IPS DF 6.9 (cell line): Measurements from ENCODE around the gene ZNF385D.
"Not testable (repeated sequence)": the region's sequence is repeated elsewhere in the genome, so short reads cannot be mapped to it uniquely, and the experiment has no call there.

Experiments used
- DNase-seq: peaks from one replicate; pipeline ENCODE4 v3.0.0-alpha.2; 2013; ENCODE audit warnings: low read depth, low spot score
- H3K27ac ChIP-seq: one replicate; pipeline ENCODE4 v1.5.1; 2013; ENCODE audit warnings: low read length, control low read depth
- H3K27me3 ChIP-seq: 2 replicates; pipeline ENCODE4 v1.6.1; 2013; ENCODE audit warnings: mild to moderate bottlenecking, low read length; ENCODE audit not compliant: control insufficient read depth, insufficient read depth
- H3K36me3 ChIP-seq: 2 replicates; pipeline ENCODE4 v1.6.1; 2013; ENCODE audit warnings: low read length; ENCODE audit not compliant: control insufficient read depth, insufficient read depth
- H3K4me1 ChIP-seq: 2 replicates; pipeline ENCODE4 v1.6.1; 2013; ENCODE audit warnings: low read length; ENCODE audit not compliant: control insufficient read depth, insufficient read depth
- H3K4me3 ChIP-seq: 2 replicates; pipeline ENCODE4 v1.5.1; 2013; ENCODE audit warnings: mild to moderate bottlenecking, low read length
- H3K9me3 ChIP-seq: 2 replicates; pipeline ENCODE4 v1.6.1; 2013; ENCODE audit warnings: low read length, inconsistent platforms; ENCODE audit not compliant: control insufficient read depth, insufficient read depth
- WGBS: extraction: QIAGEN DNeasy Blood & Tissue Kit; methylation state at CpG from one replicate; pipeline ENCODE4 v1.1.7; 2013; ENCODE audit warnings: mixed read lengths, missing lambda C conversion rate; ENCODE audit not compliant: insufficient read length, insufficient coverage; 5-methylcytosine and 5-hydroxymethylcytosine counted together

The ZNF385D gene

DNA sequence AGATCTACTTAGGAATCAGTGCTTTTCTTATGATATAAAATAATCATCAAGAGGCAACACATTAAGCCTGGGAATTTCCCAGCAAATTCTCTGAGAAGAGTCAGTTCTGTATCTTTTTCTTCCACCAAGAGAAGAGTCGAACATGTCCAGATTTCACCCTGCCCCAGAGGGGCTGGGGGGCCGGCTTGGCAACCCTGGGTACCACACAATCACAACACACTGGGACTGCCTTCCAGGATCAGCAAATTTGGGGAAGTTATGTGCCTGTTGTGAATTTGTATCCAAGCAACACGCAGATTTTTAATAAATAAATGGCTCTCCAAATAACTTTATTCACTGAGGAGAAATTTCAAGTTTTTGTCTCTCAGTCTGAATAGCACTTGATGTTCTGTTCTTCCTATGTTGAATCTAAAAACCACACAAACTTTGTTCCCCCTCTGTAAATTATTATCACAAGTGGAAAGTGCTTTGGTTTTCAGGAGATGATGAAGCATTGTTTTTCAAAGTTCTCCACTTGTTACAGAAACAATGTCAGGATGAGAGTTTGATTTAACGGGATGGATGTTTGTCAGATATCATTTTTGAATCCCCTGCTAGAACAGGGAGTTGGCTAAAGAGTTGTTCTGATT lies 357.2 kb downstream of the ZNF385D start:
- Histone ChIP-seq H3K27ac (no peak overlapping the region), H3K4me3 (no peak overlapping the region), H3K36me3 (no peaks in the 10 kb centered on the region), H3K4me1 (no peaks in the 10 kb centered on the region), H3K27me3 (no peaks in the 10 kb centered on the region), H3K9me3 (no peaks in the 10 kb centered on the region; the same call in 1 of the 2 replicates)
- no peak for DNase-seq
- WGBS: no CpG with 5 or more reads among the region's 4 CpGs

GRCh38 chr3:21392526-21392925 lies 358.5 kb downstream of the ZNF385D start:
- no CpG with 5 or more reads among the region's 1 CpG for WGBS
- DNase-seq: no peak
- Histone ChIP-seq H3K9me3 (no peaks in the 10 kb centered on the region; the same call in 1 of the 2 replicates), H3K27me3 (no peaks in the 10 kb centered on the region), H3K27ac (no peak overlapping the region), H3K4me3 (no peak overlapping the region), H3K4me1 (no peaks in the 10 kb centered on the region), H3K36me3 (no peaks in the 10 kb centered on the region; the same call in 1 of the 2 replicates)

DNA sequence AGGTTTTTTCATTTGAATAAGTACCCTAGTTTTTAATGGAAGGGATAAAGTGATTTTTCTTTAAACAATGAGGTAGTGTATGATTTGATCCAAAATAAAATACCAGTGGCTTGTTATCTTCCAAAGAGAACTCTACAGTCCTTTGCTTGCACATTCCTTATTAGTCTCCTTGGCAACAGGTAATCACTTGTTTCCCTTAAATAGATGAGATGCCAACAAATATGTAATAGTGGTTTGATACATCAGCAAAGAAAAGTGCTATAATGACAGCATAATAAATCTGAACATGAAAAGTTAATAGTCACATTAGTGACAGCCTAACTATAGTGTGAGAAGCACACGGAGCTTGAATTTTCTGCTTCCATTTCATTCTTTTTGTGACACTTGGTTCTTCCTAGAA lies 360.2 kb downstream of the ZNF385D start:
- Histone ChIP-seq H3K4me3 (no peak overlapping the region), H3K9me3 (no peaks in the 10 kb centered on the region; the same call in 1 of the 2 replicates), H3K4me1 (no peaks in the 10 kb centered on the region), H3K27ac (no peak overlapping the region), H3K27me3 (no peaks in the 10 kb centered on the region), H3K36me3 (no peaks in the 10 kb centered on the region; the same call in 1 of the 2 replicates)
- WGBS: no CpG with 5 or more reads among the region's 1 CpG
- DNase-seq: no peak

DNA sequence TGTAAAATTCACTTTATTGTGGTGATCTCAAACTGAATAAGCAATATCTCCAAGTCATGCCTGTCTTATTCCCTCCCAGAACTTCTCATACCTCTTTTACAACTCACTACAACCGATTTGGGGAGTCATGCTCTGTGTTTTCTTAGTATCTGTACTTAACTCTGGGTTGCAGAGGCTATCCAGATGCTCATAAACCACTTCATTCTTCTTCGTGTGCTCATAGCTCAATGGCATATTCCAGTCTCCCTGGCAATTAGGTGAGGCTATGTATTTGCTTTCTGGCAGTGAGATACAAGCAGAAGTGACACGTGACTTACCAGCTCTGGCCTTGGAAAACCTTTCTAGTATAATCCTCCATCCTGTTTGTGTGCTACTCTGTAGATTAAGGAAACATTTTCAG lies 360.9 kb downstream of the ZNF385D start:
- Histone ChIP-seq H3K9me3 (no peaks in the 10 kb centered on the region; the same call in 1 of the 2 replicates), H3K4me1 (no peaks in the 10 kb centered on the region), H3K36me3 (no peaks in the 10 kb centered on the region; the same call in 1 of the 2 replicates), H3K27ac (no peak overlapping the region), H3K4me3 (no peak overlapping the region), H3K27me3 (no peaks in the 10 kb centered on the region)
- WGBS: no CpG with 5 or more reads among the region's 3 CpGs
- DNase-seq: no peak

DNA sequence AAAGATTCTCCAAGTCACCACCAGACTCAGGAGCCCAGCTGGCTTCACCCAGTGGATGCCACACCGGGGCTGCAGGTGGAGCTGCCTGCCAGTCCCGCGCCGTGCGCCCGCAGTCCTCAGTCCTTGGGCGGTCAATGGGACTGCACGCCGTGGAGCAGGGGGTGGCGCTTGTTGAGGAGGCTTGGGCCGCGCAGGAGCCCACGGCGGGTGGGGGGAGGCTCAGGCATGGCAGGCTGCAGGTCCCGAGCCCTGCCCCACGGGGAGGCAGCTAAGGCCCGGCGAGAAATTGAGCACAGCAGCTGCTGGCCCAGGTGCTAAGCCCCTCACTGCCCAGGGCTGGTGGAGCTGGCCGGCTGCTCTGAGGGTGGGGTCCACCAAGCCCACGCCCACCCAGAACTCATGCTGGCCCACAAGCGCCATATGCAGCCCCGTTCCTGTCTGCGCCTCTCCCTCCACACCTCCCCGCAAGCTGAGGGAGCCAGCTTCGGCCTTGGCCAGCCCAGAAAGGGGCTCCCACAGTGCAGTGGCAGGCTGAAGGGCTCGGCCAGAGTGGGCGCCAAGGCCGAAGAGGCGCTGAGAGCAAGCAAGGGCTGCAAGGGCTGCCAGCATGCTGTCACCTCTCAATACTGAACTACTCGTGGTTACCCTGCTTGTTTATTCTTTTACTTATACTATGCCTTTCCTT lies 363.7 kb downstream of the ZNF385D start:
- not testable (repeated sequence) for H3K27ac ChIP-seq, H3K36me3 ChIP-seq, H3K27me3 ChIP-seq, H3K4me1 ChIP-seq, H3K9me3 ChIP-seq, H3K4me3 ChIP-seq, DNase-seq
- WGBS: no CpG with 5 or more reads among the region's 30 CpGs

DNA sequence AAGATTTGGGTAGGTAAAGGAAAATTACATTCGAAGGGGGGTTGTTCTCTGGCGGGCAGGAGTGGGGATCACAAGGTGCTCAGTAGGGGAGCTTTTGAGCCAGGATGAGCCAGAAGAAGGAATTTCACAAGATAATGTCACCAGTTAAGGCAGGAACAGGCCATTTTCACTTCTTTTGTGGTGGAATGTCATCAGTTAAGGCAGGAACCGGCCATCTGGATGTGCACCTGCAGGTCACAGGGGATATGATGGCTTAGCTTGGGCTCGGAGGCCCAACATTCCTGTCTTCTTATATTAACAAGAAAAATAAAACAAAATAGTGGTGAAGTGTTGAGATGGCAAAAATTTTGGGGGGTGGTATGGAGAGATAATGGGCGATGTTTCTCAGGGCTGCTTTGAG lies 373.0 kb downstream of the ZNF385D start:
- not testable (repeated sequence) for H3K27me3 ChIP-seq, H3K4me1 ChIP-seq, DNase-seq, H3K36me3 ChIP-seq, H3K27ac ChIP-seq, H3K4me3 ChIP-seq, H3K9me3 ChIP-seq
- no CpG with 5 or more reads among the region's 5 CpGs for WGBS

DNA sequence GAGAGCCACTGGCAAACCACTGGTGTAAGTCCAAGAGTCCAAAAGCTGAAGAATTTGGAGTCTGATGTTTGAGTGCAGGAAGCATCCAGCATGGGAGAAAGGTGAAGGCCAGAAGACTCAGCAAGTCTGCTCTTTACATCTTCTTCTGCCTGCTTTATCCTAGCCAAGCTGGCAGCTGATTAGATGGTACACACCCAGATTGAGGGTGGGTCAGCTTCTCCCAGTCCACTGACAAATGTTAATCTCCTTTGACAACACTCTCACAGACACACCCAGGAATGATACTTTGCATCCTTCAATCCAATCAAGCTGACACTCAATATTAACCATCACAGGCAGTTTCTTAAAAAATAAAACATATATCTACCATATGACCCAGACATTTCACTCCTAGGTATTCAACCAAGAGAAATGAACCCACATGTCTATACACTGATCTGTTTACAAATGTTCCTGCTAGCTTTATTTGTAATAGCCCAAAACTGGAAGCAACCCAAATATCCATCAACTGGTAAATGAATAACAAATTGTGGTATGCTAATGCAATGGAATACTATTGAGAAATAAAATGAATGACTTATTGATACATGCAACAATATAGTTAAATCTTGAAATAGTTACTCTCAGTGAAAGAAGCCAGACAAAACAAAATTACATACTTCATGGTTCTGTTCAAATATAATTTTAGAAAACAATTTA lies 373.8 kb downstream of the ZNF385D start:
- no peaks in the 10 kb centered on the region for H3K4me1 ChIP-seq
- H3K27me3 ChIP-seq: no peaks in the 10 kb centered on the region
- H3K4me3 ChIP-seq: no peak overlapping the region
- DNase-seq: no peak
- H3K27ac ChIP-seq: no peak overlapping the region
- no peaks in the 10 kb centered on the region for H3K9me3 ChIP-seq
- no peaks in the 10 kb centered on the region for H3K36me3 ChIP-seq

GRCh38 chr3:21372316-21372715 lies 378.7 kb downstream of the ZNF385D start:
- no peaks in the 10 kb centered on the region for H3K9me3 ChIP-seq
- no peak overlapping the region for H3K4me3 ChIP-seq
- DNase-seq: no peak
- H3K27me3 ChIP-seq: no peaks in the 10 kb centered on the region
- H3K4me1 ChIP-seq: no peaks in the 10 kb centered on the region
- no peak overlapping the region for H3K27ac ChIP-seq
- no peaks in the 10 kb centered on the region for H3K36me3 ChIP-seq
- no CpG with 5 or more reads among the region's 5 CpGs for WGBS
